Endothelial cell of umbilical vein (primary cell): ENCODE results near the gene MRM2. TPM values are rescaled to one million over a fixed set of nuclear protein-coding genes. Genes with fewer than 3 reads are reported as not detected.

Experiments used
- BruUV-seq: library from RNA; stranded (reverse); fragments of 400-500 nt; replicated peaks from 2 replicates; lab custom pipeline; 2021; lab: Mats Ljungman, UMichigan
- CTCF ChIA-PET: fragments of 300-600, 350-600 bp; sonication (Branson Sonifier 250); formaldehyde crosslinking; loops from one replicate; lab custom pipeline; 2021; ENCODE audit warnings: antibody characterized with exemption, inconsistent platforms; lab: Charles Lee
- POLR2A ChIA-PET: fragments of 300-600, 350-600 bp; sonication (Branson Sonifier 250); formaldehyde crosslinking; loops from one replicate; lab custom pipeline; 2021; ENCODE audit warnings: antibody characterized with exemption, inconsistent platforms; lab: Charles Lee
- DNase-seq: peaks from one replicate; pipeline ENCODE4 v3.0.0-alpha.2; 2011; ENCODE audit warnings: low read depth, low spot score
- FAIRE-seq: peaks from 2 replicates; lab custom pipeline; 2011; peaks lifted over from hg19 to GRCh38; lab: Jason Lieb, UNC
- H2AFZ ChIP-seq: 2 replicates; pipeline ENCODE4 v1.6.0; 2012; ENCODE audit warnings: low read depth, low read length, control low read depth, inconsistent platforms
- H3K27ac ChIP-seq: 2 replicates; pipeline ENCODE4 v1.5.1; 2011; ENCODE audit warnings: low read depth, mild to moderate bottlenecking, control low read depth, low read length, moderate library complexity; ENCODE audit not compliant: insufficient read depth
- H3K27me3 ChIP-seq, 2 experiments: 2 replicates each; pipeline versions ENCODE4 v1.6.0 to v1.6.1; 2011; ENCODE audit warnings: low read length in 2 of 2, mixed read lengths in 1 of 2; ENCODE audit not compliant: control insufficient read depth in 2 of 2, insufficient read depth in 2 of 2
- H3K36me3 ChIP-seq, 2 experiments: 2 replicates in 1 of 2; 3 replicates in 1 of 2; pipeline ENCODE4 v1.5.1; 2011; ENCODE audit warnings: low read length in 2 of 2, mild to moderate bottlenecking in 1 of 2, moderate library complexity in 1 of 2; ENCODE audit not compliant: control insufficient read depth in 2 of 2, insufficient read depth in 2 of 2; ENCODE audit errors: extremely low read depth in 1 of 2
- H3K4me1 ChIP-seq: 3 replicates; pipeline ENCODE4 v1.5.1; 2011; ENCODE audit warnings: mild to moderate bottlenecking, low read length; ENCODE audit not compliant: control insufficient read depth, insufficient read depth; ENCODE audit errors: extremely low read depth
- H3K4me2 ChIP-seq: 2 replicates; pipeline ENCODE4 v1.6.1; 2011; ENCODE audit warnings: low read length, control low read depth, mixed read lengths; ENCODE audit not compliant: insufficient read depth
- H3K4me3 ChIP-seq, 3 experiments: fragments of 200-600 bp in 1 of 3; sonication (generic), shearing (Covaris generic) in 1 of 3; replicated peaks in 1 of 3; 2 replicates each; pipeline ENCODE4 v1.5.1; 2011 to 2016; ENCODE audit warnings: control low read depth in 3 of 3, low read length in 3 of 3, mild to moderate bottlenecking in 2 of 3, inconsistent platforms in 1 of 3, low read depth in 1 of 3, moderate library complexity in 1 of 3; ENCODE audit not compliant: insufficient read depth in 1 of 3
- H3K79me2 ChIP-seq: 2 replicates; pipeline ENCODE4 v1.6.0; 2012; ENCODE audit warnings: low read length, inconsistent platforms; ENCODE audit not compliant: control insufficient read depth, insufficient read depth
- H3K9ac ChIP-seq: replicated peaks from 2 replicates; pipeline ENCODE3; 2011; ENCODE audit warnings: low read length, control low read depth; ENCODE audit not compliant: insufficient read depth; ENCODE audit errors: extremely low read depth
- H3K9me1 ChIP-seq: replicated peaks from 3 replicates; pipeline ENCODE4 v1.6.0; 2011; ENCODE audit warnings: mild to moderate bottlenecking, low read length; ENCODE audit not compliant: control insufficient read depth, insufficient read depth; ENCODE audit errors: extremely low read depth
- H3K9me3 ChIP-seq: replicated peaks from 2 replicates; pipeline ENCODE4 v1.5.1; 2012; ENCODE audit warnings: low read length, inconsistent platforms; ENCODE audit not compliant: control insufficient read depth, insufficient read depth
- H4K20me1 ChIP-seq: replicated peaks from 2 replicates; pipeline ENCODE3; 2011; ENCODE audit warnings: mild to moderate bottlenecking, low read length; ENCODE audit not compliant: control insufficient read depth, insufficient read depth; ENCODE audit errors: extremely low read depth
- EZH2 ChIP-seq: IDR thresholded peaks from 2 replicates; pipeline ENCODE4 v1.6.1; 2012; ENCODE audit warnings: borderline replicate concordance, low read depth, mild to moderate bottlenecking, moderate library complexity, low read length, inconsistent platforms; ENCODE audit not compliant: severe bottlenecking
- FOS ChIP-seq: IDR thresholded peaks from 2 replicates; pipeline ENCODE4 v1.6.1; 2011; ENCODE audit warnings: mild to moderate bottlenecking, low read length, moderate library complexity, borderline replicate concordance; ENCODE audit not compliant: insufficient read depth
- GATA2 ChIP-seq: IDR thresholded peaks from 2 replicates; pipeline ENCODE4 v1.7.0; 2011; ENCODE audit warnings: low read depth, mild to moderate bottlenecking, moderate library complexity, mixed read lengths, low read length; ENCODE audit not compliant: insufficient read length, insufficient read depth
- JUN ChIP-seq: IDR thresholded peaks from 2 replicates; pipeline ENCODE4 v1.6.1; 2011; ENCODE audit warnings: borderline replicate concordance, low read depth; ENCODE audit not compliant: insufficient read length, insufficient read depth
- MYC ChIP-seq: IDR thresholded peaks from one replicate; pipeline ENCODE4 v1.6.1; 2011; ENCODE audit warnings: mild to moderate bottlenecking, low read depth, low read length
- POLR2A ChIP-seq: IDR thresholded peaks from 2 replicates; pipeline ENCODE4 v1.6.1; 2012; ENCODE audit warnings: low read depth, mild to moderate bottlenecking, control low read depth, low read length
- POLR2AphosphoS5 ChIP-seq: IDR thresholded peaks from 2 replicates; pipeline ENCODE4 v1.6.1; 2012; ENCODE audit warnings: low read depth, mild to moderate bottlenecking, control low read depth, low read length, moderate library complexity; ENCODE audit not compliant: insufficient read depth
- dilution Hi-C: fragments of 300-500 bp; cut with MboI; formaldehyde crosslinking; loops from one replicate; pipeline ENCODE4 v1.15.0; 2019; ENCODE audit warnings: low sequenced_read_pairs; ENCODE audit not compliant: extremely low pct_ligation_motif_present
- intact Hi-C: fragments of 100-400 bp; cut with micrococcal nuclease; formaldehyde crosslinking; loops from one replicate; pipeline ENCODE4 v1.10.0; 2022
- polyA plus RNA-seq, 4 experiments: library from polyadenylated mRNA; depleted of rRNA in 3 of 4; stranded (reverse) in 3 of 4; unstranded in 1 of 4; fragments of >200 nt; gene quantifications; 2 replicates each; pipeline versions ENCODE4 v1.2.1 to v1.2.3, GENCODE V29; 2011 to 2012; ENCODE audit warnings: missing spikeins in 1 of 4
- total RNA-seq: library from RNA; stranded (reverse); gene quantifications from 2 replicates; pipeline ENCODE4 v1.2.3, GENCODE V29; 2021
- TF ChIP-seq, protein P1 (sequence below): IDR thresholded peaks from 2 replicates; pipeline ENCODE4 v1.6.1; 2011; ENCODE audit not compliant: insufficient read depth, insufficient read length
- TF ChIP-seq, protein P2 (sequence below), 2 donors: IDR thresholded peaks; 1 replicate in 1 of 2; 2 replicates in 1 of 2; pipeline ENCODE4 v1.5.1; 2011; ENCODE audit warnings: low read length in 2 of 2, mild to moderate bottlenecking in 2 of 2, moderate library complexity in 2 of 2, control low read depth in 1 of 2, inconsistent platforms in 1 of 2, low read depth in 1 of 2; ENCODE audit not compliant: insufficient read depth in 1 of 2; ENCODE audit errors: extremely low read depth in 1 of 2

MRM2 gene
- total and polyA plus RNA-seq, 2 donors (not counting 3 experiments of a cell fraction or from before 2014, with no cell fraction given) = 10.6 to 20.8 TPM

DNA sequence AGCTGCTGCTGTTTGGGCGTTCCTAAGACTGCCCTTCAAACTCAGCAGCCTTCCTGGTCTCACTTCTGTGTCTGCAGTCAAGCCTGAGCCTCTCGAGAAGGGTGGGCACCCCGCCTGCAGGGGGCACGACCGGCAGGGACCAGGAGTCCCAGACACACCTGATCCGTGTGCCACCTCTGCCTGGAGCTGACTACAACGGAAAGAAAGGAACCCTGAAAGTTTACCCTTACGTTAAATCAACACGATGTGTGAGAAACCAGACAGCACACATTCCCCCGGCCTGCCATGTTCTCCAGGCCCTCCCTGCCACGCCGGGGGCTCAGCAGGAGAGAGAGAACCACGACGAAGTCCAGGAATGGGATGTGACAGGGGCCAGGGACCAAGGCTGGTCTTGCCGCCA, 14.3 kb downstream of the MRM2 start:
- dilution Hi-C loops = no loop called here
- POLR2A ChIA-PET = no interaction called here

More for the DNA sequence above, 14.3 kb downstream of the MRM2 start:
- Histone ChIP-seq H3K9me3 (no peaks in the 10 kb centered on the region), H3K9me1 (no peaks in the 10 kb centered on the region), H3K27ac (no peak overlapping the region), H3K79me2 (peaks cover 25% of the 10 kb centered on the region), H2AFZ (no peak overlapping the region), H3K4me3 (no peak overlapping the region), H4K20me1 (no peaks in the 10 kb centered on the region), H3K27me3 (no peaks in the 10 kb centered on the region), H3K9ac (no peak overlapping the region), H3K4me1 (peaks cover 4% of the 10 kb centered on the region), H3K4me2 (no peak overlapping the region), H3K36me3 (peaks cover 4 to 26% of the 10 kb centered on the region in 2 experiments)
- FAIRE-seq = no peak
- intact Hi-C loops = no loop called here
- no TSS peak for BruUV-seq
- TF ChIP-seq, protein P1, sequence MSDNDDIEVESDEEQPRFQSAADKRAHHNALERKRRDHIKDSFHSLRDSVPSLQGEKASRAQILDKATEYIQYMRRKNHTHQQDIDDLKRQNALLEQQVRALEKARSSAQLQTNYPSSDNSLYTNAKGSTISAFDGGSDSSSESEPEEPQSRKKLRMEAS = no peak
- TF ChIP-seq POLR2AphosphoS5 (no peak), EZH2 (no peak), FOS (no peak), MYC (no peak), GATA2 (no peak), POLR2A (no peak), JUN (no peak)
- TF ChIP-seq, protein P2, sequence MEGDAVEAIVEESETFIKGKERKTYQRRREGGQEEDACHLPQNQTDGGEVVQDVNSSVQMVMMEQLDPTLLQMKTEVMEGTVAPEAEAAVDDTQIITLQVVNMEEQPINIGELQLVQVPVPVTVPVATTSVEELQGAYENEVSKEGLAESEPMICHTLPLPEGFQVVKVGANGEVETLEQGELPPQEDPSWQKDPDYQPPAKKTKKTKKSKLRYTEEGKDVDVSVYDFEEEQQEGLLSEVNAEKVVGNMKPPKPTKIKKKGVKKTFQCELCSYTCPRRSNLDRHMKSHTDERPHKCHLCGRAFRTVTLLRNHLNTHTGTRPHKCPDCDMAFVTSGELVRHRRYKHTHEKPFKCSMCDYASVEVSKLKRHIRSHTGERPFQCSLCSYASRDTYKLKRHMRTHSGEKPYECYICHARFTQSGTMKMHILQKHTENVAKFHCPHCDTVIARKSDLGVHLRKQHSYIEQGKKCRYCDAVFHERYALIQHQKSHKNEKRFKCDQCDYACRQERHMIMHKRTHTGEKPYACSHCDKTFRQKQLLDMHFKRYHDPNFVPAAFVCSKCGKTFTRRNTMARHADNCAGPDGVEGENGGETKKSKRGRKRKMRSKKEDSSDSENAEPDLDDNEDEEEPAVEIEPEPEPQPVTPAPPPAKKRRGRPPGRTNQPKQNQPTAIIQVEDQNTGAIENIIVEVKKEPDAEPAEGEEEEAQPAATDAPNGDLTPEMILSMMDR (IDR thresholded peaks at IDR 0.05; ENCODE audit: extremely low read depth in 1 of 2, insufficient read depth in 1 of 2, low read depth in 1 of 2, low read length in 2 of 2) = no peak
- CTCF ChIA-PET = interaction anchor here (1.1 kb wide), 1 partner anchor 120 kb away, joined by 4 read pairs; no protein-coding TSS in a partner anchor
- no peak for DNase-seq
